ENCODE data around the gene MYO9B.

Gene MYO9B

GRCh38 chr19:17192751-17193150 is 117.2 kb downstream of the MYO9B start:
- DNase-seq = no peak

DNA sequence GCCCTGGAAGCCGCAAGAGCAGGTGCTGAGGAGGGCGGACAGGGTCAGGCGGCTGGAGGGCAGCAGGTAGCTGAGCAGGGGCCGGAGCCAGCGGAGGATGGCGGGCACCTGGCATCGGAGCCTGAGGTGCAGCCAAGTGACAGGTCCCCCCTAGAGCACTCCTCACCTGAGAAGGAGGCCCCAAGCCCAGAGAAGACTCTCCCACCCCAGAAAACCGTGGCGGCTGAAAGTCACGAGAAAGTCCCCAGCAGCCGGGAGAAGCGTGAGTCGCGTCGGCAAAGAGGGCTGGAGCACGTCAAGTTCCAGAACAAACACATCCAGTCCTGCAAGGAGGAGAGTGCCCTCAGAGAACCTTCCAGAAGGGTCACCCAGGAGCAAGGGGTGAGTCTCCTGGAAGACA is 119.0 kb downstream of the MYO9B start:
- no peak for DNase-seq

- DNase-seq = no peak
Measured at GRCh38 chr19:17195106-17195505, 119.5 kb downstream of the MYO9B start.

DNA sequence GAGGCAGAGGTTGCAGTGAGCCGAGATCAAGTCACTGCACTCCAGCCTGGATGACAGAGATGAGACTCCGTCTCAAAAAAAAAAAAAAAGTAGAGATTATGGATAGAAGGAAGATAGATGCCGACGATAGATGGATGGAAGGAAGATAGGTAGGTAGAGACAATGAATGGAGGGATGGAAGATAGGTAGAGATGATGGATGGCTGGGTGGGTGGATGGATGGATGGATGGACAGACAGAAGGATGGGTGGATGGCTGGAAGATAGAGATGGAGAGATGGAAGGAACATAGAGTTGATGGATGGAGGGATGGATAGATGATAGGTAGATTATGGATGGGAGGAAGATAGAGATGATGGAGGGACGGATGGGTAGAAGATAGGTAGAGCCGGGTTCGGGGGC is 121.0 kb downstream of the MYO9B start:
- DNase-seq = no peak

GRCh38 chr19:17197666-17198065 is 122.1 kb downstream of the MYO9B start:
- no peak for DNase-seq

- no peak for DNase-seq
Measured at GRCh38 chr19:17200408-17201079, 125.0 kb downstream of the MYO9B start.

DNA sequence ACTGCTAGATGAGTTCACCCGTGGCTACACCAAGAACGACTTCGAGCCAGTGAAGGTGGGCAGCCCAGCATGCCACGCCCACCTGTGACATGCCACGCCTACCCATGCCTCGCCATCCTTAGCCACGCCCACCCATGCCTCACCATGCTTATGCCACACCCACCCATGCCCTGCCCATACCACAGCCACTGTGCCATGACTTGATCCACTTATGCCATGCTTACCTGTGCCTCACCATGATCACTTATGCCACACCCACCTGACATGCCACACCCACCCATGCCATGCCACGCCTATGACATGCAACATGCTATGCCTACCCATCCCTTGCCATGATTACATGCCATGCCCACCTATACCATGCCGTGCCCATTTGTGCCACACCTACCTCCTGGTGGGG is 126.7 kb downstream of the MYO9B start:
- DNase-seq = no peak

- DNase-seq = no peak
Measured at GRCh38 chr19:17202713-17203112, 127.1 kb downstream of the MYO9B start.

DNA sequence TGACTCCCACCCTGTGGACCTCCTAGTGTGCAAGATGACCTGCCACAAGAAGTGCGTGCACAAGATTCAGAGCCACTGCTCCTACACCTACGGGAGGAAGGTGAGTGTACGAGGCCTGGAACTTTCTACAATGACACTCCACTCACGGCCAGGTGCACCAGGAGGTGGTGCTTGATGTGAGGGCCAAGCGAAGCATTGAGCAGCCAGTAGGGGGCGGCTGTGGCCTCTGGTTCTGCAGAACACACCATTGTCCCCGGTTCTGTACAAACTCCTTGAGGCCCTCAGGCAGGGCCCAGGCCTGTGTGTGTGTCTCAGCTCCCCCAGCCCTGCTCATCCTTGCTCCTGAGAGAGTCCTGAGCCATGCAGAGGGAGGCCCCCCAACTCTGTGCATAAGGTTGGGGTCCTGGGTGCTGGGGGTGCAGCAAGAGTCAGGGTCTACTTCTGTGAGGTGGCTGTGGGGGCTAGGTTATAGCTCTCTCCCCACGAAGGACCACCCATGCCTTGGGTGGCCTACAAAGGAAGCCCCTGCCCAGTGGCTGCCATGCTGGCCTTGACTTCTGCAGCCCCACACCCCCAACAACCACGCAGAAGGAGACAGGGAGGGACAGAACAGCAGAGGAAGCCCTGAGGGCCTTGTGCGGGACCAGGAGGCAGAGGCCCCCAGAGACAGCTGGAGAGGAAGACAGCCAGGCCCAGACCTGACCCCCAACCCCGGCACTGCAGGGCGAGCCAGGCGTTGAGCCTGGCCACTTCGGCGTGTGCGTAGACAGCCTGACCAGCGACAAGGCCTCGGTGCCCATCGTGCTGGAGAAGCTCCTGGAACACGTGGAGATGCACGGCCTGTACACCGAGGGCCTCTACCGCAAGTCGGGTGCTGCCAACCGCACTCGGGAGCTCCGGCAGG is 129.9 kb downstream of the MYO9B start:
- DNase-seq = peak; percentile 3 to 53

GRCh38 chr19:17206736-17207581 is 131.4 kb downstream of the MYO9B start:
- no peak for DNase-seq

GRCh38 chr19:17209126-17210036 is 133.8 kb downstream of the MYO9B start:
- peak; percentile 6 to 81 for DNase-seq

DNA sequence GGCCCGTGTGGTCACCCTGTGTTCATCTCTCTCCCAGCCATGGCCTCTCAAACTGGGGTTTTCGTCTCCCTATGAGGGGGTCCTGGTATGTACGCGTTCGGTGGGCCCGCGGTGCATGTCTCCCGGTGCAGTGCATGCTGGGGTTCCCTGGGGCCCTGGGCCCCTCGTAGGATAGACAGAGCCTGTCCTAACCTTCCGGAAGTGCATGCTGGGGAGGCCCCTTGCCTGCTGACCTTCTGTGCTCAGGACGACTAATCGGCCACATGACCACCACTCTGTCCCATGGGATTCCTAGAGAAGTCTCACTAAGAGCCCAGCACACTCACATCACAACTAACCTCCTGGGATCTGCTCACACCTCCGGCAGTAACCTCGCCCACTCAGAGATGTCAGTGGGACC is 134.7 kb downstream of the MYO9B start:
- no peak for DNase-seq

- DNase-seq = no peak
Measured at GRCh38 chr19:17211547-17212446, 136.2 kb downstream of the MYO9B start.

DNA sequence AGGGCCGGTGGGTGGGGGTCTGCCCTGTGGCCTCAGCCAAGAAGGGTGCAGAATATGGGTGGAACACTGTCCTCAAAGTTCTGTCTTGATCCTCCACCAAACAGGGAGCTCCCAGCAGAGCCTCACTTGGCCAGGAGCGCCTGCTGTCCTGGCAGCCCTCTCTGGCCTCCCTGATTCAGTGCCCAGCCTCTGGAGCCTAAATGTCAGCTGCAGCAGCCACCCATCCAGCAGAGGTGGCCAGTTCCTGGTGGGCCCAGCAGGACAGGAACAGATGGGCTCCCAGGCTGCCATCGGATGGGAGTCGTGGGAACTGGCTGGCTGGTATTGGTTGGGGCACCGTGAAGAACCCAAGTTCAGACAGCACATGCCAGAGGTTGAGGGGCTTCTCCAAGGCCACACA is 137.8 kb downstream of the MYO9B start:
- DNase-seq = no peak

- DNase-seq = no peak
Measured at GRCh38 chr19:17214508-17215126, 139.0 kb downstream of the MYO9B start.

- peak; percentile 66 to 87 for DNase-seq
Measured at GRCh38 chr19:17215127-17215971, 139.8 kb downstream of the MYO9B start, which contains the start of gene USE1. Gene USE1, plus strand, starts transcription at chr19:17215357. Its CDS starts 49 bp downstream, at chr19:17215406.

GRCh38 chr19:17216058-17216670 is 140.6 kb downstream of the MYO9B start:
- no peak for DNase-seq

GRCh38 chr19:17219286-17219685 is 143.7 kb downstream of the MYO9B start:
- DNase-seq = no peak

- DNase-seq = no peak
Measured at GRCh38 chr19:17220207-17220758, 144.7 kb downstream of the MYO9B start.

Measured in NCI-H526 (cell line).